Measurements from ENCODE around the gene MT1H.

MT1H gene

DNA sequence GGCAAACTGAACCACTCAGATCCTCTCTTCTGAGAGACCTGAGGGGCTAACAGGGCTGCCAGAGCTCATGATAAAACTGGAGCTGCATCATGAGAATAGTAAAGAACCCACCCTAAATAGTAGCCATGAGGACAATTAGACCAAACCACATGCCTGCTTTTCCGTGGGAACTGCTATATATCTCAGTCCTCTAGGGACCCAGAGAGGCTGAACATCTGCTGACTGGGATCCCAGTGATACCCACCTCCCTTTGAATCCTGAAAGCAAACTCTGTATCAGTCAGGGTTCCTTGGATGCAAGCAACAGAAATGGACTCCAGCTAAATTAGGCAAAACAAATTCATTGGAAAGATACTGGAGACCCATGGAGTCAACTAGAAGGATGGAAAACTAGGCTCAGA lies 19.1 kb downstream of the MT1H start:
- Histone ChIP-seq H3K4me2 (no peak overlapping the region), H3K27me3 (ENCODE audit: insufficient read depth, low read depth) (no peaks in the 10 kb centered on the region), H3K4me1 (ENCODE audit: low read depth, poor library complexity, severe bottlenecking) (no peaks in the 10 kb centered on the region), H4K20me1 (ENCODE audit: insufficient read depth) (no peaks in the 10 kb centered on the region), H3K9ac (no peak overlapping the region), H3K79me2 (ENCODE audit: insufficient read depth, low read depth) (no peaks in the 10 kb centered on the region), H3K4me3 (IDR thresholded peaks at IDR 0.05; ENCODE audit: insufficient read depth, low read depth, low read length) (no peak overlapping the region), H3K36me3 (ENCODE audit: insufficient read depth) (no peaks in the 10 kb centered on the region), H2AFZ (ENCODE audit: low read depth) (no peak overlapping the region), H3K27ac (no peak overlapping the region)
- TF ChIP-seq, protein P1, sequence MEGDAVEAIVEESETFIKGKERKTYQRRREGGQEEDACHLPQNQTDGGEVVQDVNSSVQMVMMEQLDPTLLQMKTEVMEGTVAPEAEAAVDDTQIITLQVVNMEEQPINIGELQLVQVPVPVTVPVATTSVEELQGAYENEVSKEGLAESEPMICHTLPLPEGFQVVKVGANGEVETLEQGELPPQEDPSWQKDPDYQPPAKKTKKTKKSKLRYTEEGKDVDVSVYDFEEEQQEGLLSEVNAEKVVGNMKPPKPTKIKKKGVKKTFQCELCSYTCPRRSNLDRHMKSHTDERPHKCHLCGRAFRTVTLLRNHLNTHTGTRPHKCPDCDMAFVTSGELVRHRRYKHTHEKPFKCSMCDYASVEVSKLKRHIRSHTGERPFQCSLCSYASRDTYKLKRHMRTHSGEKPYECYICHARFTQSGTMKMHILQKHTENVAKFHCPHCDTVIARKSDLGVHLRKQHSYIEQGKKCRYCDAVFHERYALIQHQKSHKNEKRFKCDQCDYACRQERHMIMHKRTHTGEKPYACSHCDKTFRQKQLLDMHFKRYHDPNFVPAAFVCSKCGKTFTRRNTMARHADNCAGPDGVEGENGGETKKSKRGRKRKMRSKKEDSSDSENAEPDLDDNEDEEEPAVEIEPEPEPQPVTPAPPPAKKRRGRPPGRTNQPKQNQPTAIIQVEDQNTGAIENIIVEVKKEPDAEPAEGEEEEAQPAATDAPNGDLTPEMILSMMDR (conservative IDR thresholded peaks at IDR 0.05; ENCODE audit: low read depth, low read length): no peak

DNA sequence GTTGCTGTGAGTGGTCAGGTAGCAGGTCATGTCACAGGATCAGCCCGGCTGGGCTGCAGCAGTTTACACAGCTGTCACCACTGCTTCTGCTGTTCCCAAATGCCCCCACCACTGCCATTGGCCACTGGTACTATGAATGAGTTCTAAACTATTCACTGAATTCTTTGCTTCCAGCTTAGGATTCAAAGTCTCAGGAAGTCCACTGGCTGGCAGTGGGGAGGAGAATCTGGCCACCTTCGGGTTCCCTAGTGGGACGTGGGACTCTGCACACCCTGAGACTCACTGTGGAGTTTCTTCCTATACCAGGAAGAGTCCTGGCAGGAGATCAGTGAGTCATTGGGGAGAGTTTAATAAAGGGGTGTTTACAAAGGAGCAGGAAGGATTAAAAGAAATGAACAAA lies 19.6 kb downstream of the MT1H start:
- TF ChIP-seq, protein P1 (conservative IDR thresholded peaks at IDR 0.05; ENCODE audit: low read depth, low read length): no peak
- Histone ChIP-seq H3K79me2 (ENCODE audit: insufficient read depth, low read depth) (no peaks in the 10 kb centered on the region), H3K27ac (no peak overlapping the region), H3K4me2 (no peak overlapping the region), H3K27me3 (ENCODE audit: insufficient read depth, low read depth) (no peaks in the 10 kb centered on the region), H3K4me3 (IDR thresholded peaks at IDR 0.05; ENCODE audit: insufficient read depth, low read depth, low read length) (no peak overlapping the region), H2AFZ (ENCODE audit: low read depth) (no peak overlapping the region), H3K4me1 (ENCODE audit: low read depth, poor library complexity, severe bottlenecking) (no peaks in the 10 kb centered on the region), H3K9ac (no peak overlapping the region), H3K36me3 (ENCODE audit: insufficient read depth) (no peaks in the 10 kb centered on the region), H4K20me1 (ENCODE audit: insufficient read depth) (no peaks in the 10 kb centered on the region)

DNA sequence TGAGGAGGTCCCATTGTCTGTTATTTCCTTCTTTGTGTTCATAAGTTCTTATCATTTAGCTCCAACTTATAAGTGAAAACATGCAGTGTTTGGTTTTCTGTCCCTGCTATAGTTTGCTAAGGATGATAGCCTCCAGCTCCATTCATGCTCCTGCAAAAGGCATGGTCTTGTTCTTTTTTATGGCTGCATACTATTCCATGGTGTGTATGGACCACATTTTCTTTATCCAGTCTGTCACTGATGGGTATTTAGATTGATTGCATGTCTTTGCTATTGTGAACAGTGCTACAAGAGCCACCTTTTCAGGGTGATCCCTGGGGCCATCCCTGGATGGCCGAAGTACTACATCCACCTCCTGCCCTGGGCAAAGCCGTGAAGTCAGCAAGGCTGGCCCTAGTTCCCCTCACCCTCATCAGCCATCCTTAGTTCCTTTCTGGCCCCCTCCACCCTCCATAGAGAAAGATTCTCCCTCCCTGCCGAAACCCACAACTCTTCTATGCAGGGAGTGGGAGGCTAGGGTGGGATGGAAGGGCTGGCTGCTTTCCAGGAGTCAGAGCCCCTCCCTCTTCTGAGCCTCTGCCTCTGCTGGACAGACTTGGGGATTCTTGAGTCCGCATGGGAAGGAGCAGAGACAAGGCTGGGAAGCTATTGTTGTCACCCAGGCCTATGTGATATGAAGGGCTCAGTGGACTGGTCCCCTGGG lies 21.0 kb downstream of the MT1H start:
- Histone ChIP-seq H3K79me2 (ENCODE audit: insufficient read depth, low read depth) (no peaks in the 10 kb centered on the region), H3K27ac (no peak overlapping the region), H3K4me1 (ENCODE audit: low read depth, poor library complexity, severe bottlenecking) (no peaks in the 10 kb centered on the region), H4K20me1 (ENCODE audit: insufficient read depth) (no peaks in the 10 kb centered on the region), H3K9ac (no peak overlapping the region), H3K36me3 (ENCODE audit: insufficient read depth) (no peaks in the 10 kb centered on the region), H2AFZ (ENCODE audit: low read depth) (no peak overlapping the region), H3K27me3 (ENCODE audit: insufficient read depth, low read depth) (no peaks in the 10 kb centered on the region), H3K4me2 (no peak overlapping the region), H3K4me3 (IDR thresholded peaks at IDR 0.05; ENCODE audit: insufficient read depth, low read depth, low read length) (no peak overlapping the region)
- TF ChIP-seq, protein P1 (conservative IDR thresholded peaks at IDR 0.05; ENCODE audit: low read depth, low read length): no peak

GRCh38 chr16:56691885-56692284 lies 22.3 kb downstream of the MT1H start:
- no peak overlapping the region for H3K9ac ChIP-seq
- no peak overlapping the region for H2AFZ ChIP-seq (ENCODE audit: low read depth)
- H3K27ac ChIP-seq: no peak overlapping the region
- no peaks in the 10 kb centered on the region for H4K20me1 ChIP-seq (ENCODE audit: insufficient read depth)
- H3K4me2 ChIP-seq: no peak overlapping the region
- no peaks in the 10 kb centered on the region for H3K36me3 ChIP-seq (ENCODE audit: insufficient read depth)
- H3K4me3 ChIP-seq (IDR thresholded peaks at IDR 0.05; ENCODE audit: insufficient read depth, low read depth, low read length): no peak overlapping the region
- no peaks in the 10 kb centered on the region for H3K4me1 ChIP-seq (ENCODE audit: low read depth, poor library complexity, severe bottlenecking)
- no peaks in the 10 kb centered on the region for H3K27me3 ChIP-seq (ENCODE audit: insufficient read depth, low read depth)
- H3K79me2 ChIP-seq (ENCODE audit: insufficient read depth, low read depth): no peaks in the 10 kb centered on the region
- TF ChIP-seq, protein P1 (conservative IDR thresholded peaks at IDR 0.05; ENCODE audit: low read depth, low read length): no peak
